DOHH2 (cell line): ENCODE measurements around the gene PITPNC1.
A peak's percentile ranks its signal among the peaks of the same experiment; 100 is the strongest.

Experiments
- H3F3A ChIP-seq: fragments of 200-600 bp; sonication (generic), shearing (Covaris generic); 2 replicates; pipeline ENCODE4 v1.6.0; 2016; ENCODE audit warnings: antibody characterized with exemption, mild to moderate bottlenecking; ENCODE audit not compliant: control insufficient read depth, insufficient read depth
- H3K27ac ChIP-seq: fragments of 200-600 bp; sonication (generic); 2 replicates; pipeline ENCODE4 v1.5.1; 2014; ENCODE audit warnings: low read depth, mild to moderate bottlenecking, low read length, moderate library complexity
- H3K27me3 ChIP-seq: fragments of 200-600 bp; sonication (generic); 2 replicates; pipeline ENCODE4 v1.6.1; 2014; ENCODE audit warnings: mild to moderate bottlenecking, low read length, mixed read lengths; ENCODE audit not compliant: control insufficient read depth
- H3K36me3 ChIP-seq: fragments of 200-600 bp; sonication (generic); 2 replicates; pipeline ENCODE4 v1.6.1; 2014; ENCODE audit warnings: mild to moderate bottlenecking, low read length, moderate library complexity, mixed read lengths; ENCODE audit not compliant: control insufficient read depth
- H3K4me1 ChIP-seq: fragments of 200-600 bp; sonication (generic); 2 replicates; pipeline ENCODE4 v1.6.1; 2014; ENCODE audit warnings: mild to moderate bottlenecking, low read length, mixed read lengths; ENCODE audit not compliant: control insufficient read depth
- H3K4me2 ChIP-seq: fragments of 200-600 bp; sonication (generic); 2 replicates; pipeline ENCODE4 v1.6.0; 2014; ENCODE audit warnings: mild to moderate bottlenecking, low read length, moderate library complexity
- H3K4me3 ChIP-seq: fragments of 200-600 bp; sonication (generic); 2 replicates; pipeline ENCODE4 v1.5.1; 2014; ENCODE audit warnings: mild to moderate bottlenecking, low read length, mixed read lengths
- H3K79me2 ChIP-seq: fragments of 200-600 bp; sonication (generic); 2 replicates; pipeline ENCODE4 v1.6.1; 2014; ENCODE audit warnings: mild to moderate bottlenecking, low read length, mixed read lengths; ENCODE audit not compliant: control insufficient read depth
- H3K9me2 ChIP-seq: fragments of 200-600 bp; sonication (generic); replicated peaks from 2 replicates; pipeline ENCODE4 v1.6.1; 2014; ENCODE audit warnings: mild to moderate bottlenecking, low read length, mixed read lengths; ENCODE audit not compliant: control insufficient read depth
- H3K9me3 ChIP-seq: fragments of 200-600 bp; sonication (generic); 2 replicates; pipeline ENCODE4 v1.6.1; 2014; ENCODE audit warnings: antibody characterized with exemption, low read length, mixed read lengths; ENCODE audit not compliant: control insufficient read depth, insufficient read depth
- H4K20me1 ChIP-seq: fragments of 200-600 bp; sonication (generic); 2 replicates; pipeline ENCODE4 v1.6.0; 2014; ENCODE audit warnings: low read depth, mild to moderate bottlenecking, antibody characterized with exemption, low read length, moderate library complexity; ENCODE audit not compliant: control insufficient read depth, insufficient read depth
- EZH2phosphoT487 ChIP-seq: fragments of 200-600 bp; sonication (generic); IDR thresholded peaks from 2 replicates; pipeline ENCODE4 v1.6.1; 2017; ENCODE audit warnings: borderline replicate concordance, mild to moderate bottlenecking, antibody characterized with exemption, low read length, moderate library complexity, mixed read lengths
- TF ChIP-seq, protein P1 (sequence below): fragments of 200-600 bp; sonication (generic); IDR thresholded peaks from one replicate; pipeline ENCODE4 v1.5.1; 2014; ENCODE audit warnings: antibody characterized with exemption, mild to moderate bottlenecking, low read depth, low read length; ENCODE audit not compliant: poor library complexity, severe bottlenecking

The PITPNC1 gene

DNA sequence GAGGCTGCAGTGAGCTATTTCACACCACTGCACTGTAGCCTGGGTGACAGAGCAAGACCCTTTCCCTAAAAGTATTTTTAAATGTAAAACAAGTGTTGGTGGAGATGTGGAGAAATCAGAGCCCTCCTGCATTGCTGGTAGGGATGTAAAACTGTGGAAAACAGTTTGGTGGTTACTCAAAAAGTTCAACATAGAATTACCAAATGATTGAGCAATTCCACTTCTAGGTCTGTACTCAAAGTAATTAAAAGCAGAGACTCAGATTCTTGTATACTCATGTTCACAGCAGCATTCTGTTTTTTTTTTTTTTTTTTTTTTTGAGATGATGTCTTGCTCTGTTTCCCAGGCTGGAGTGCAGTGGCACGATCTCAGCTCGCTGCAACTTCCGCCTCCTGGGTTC, 141.8 kb downstream of the PITPNC1 start:
- Histone ChIP-seq H3K9me2 (no peaks in the 10 kb centered on the region), H3K27me3 (no peaks in the 10 kb centered on the region), H3K9me3 (peaks cover 4% of the 10 kb centered on the region; the same call in 1 of the 2 replicates), H3K4me1 (peaks cover 25% of the 10 kb centered on the region), H3K79me2 (no peaks in the 10 kb centered on the region), H4K20me1 (0 out of 2 replicates have a peak, but pooled peaks cover 3% of the 10 kb centered on the region), H3K4me2 (no peak overlapping the region), H3K4me3 (no peak overlapping the region), H3K36me3 (no peaks in the 10 kb centered on the region), H3F3A (no peaks in the 10 kb centered on the region), H3K27ac (no peak overlapping the region)
- TF ChIP-seq, protein P1, sequence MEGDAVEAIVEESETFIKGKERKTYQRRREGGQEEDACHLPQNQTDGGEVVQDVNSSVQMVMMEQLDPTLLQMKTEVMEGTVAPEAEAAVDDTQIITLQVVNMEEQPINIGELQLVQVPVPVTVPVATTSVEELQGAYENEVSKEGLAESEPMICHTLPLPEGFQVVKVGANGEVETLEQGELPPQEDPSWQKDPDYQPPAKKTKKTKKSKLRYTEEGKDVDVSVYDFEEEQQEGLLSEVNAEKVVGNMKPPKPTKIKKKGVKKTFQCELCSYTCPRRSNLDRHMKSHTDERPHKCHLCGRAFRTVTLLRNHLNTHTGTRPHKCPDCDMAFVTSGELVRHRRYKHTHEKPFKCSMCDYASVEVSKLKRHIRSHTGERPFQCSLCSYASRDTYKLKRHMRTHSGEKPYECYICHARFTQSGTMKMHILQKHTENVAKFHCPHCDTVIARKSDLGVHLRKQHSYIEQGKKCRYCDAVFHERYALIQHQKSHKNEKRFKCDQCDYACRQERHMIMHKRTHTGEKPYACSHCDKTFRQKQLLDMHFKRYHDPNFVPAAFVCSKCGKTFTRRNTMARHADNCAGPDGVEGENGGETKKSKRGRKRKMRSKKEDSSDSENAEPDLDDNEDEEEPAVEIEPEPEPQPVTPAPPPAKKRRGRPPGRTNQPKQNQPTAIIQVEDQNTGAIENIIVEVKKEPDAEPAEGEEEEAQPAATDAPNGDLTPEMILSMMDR: no peak
- no peak for TF ChIP-seq EZH2phosphoT487

DNA sequence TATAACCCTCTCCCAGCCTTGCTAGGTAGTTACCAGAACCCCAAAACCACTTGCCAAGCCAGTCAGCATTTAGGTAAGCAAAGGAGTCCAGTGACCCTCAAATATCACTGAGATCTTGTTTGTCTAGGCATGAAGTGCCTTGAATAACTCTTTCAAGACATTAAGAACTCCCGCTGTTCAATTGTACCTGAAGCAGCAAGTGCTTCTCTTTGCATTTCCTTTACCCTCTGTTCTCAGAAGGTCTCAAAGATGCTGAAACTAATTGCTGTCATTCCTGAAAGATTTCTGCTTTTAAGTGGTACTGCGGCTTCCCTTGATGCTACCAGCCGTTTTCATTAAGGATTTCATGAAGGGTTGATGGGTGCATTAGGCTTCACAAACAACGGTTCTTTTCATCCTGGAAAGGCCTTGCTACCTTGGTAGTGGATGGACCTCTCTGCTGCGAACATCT, 142.7 kb downstream of the PITPNC1 start:
- H3F3A ChIP-seq: no peaks in the 10 kb centered on the region
- H3K4me1 ChIP-seq: peaks cover 17% of the 10 kb centered on the region
- no peak overlapping the region for H3K4me3 ChIP-seq
- H3K9me2 ChIP-seq: no peaks in the 10 kb centered on the region
- no peaks in the 10 kb centered on the region for H3K27me3 ChIP-seq
- no peaks in the 10 kb centered on the region for H3K36me3 ChIP-seq
- no peak for TF ChIP-seq EZH2phosphoT487
- TF ChIP-seq, protein P1: no peak
- H3K79me2 ChIP-seq: no peaks in the 10 kb centered on the region
- H3K27ac ChIP-seq: no peak overlapping the region
- H3K4me2 ChIP-seq: peak overlapping the region; percentile 1; the same call in 1 of the 2 replicates
- 0 out of 2 replicates have a peak, but pooled peaks cover 3% of the 10 kb centered on the region for H4K20me1 ChIP-seq
- H3K9me3 ChIP-seq: peaks cover 4% of the 10 kb centered on the region; the same call in 1 of the 2 replicates

DNA sequence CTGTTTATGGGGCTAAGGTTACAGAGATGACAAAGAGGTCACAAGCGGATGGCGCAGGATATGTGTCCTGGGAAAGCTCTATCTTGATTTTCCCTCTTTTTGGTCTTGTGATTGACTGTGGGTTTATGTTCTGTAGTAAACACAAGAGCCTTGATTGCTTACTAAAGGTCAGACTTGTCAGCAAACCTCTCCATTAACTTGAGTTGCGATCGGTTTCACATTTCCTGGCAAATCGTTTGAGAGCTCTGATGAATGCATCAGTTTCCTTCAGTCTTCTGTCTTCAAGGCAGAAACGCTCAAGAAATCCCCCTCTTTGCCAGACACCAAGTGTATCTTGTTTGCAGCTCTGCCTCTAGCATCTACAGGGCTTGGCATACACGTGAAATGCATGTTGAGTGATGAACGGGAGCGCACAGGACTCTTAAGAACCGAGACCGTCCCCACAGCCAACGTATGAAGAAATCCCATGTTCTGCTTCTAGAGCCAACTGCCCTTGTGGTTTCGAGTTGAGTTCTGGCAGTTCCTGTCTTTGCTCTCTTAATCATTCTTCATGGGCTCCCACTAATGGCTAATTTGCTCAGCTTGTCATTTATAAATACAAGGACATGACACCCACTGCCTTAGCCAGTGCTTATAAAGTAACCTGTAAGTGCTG, 143.3 kb downstream of the PITPNC1 start:
- H3K4me2 ChIP-seq: peak overlapping the region; percentile 1; the same call in 1 of the 2 replicates

More for the DNA sequence above, 143.3 kb downstream of the PITPNC1 start:
- Histone ChIP-seq H3K79me2 (no peaks in the 10 kb centered on the region), H3K4me1 (peaks cover 11% of the 10 kb centered on the region), H4K20me1 (0 out of 2 replicates have a peak, but pooled peaks cover 2% of the 10 kb centered on the region), H3K27ac (no peak overlapping the region), H3K9me2 (no peaks in the 10 kb centered on the region), H3K9me3 (peaks cover 4% of the 10 kb centered on the region; the same call in 1 of the 2 replicates), H3K27me3 (no peaks in the 10 kb centered on the region), H3K36me3 (no peaks in the 10 kb centered on the region), H3K4me3 (no peak overlapping the region), H3F3A (no peaks in the 10 kb centered on the region)
- TF ChIP-seq EZH2phosphoT487: no peak
